PC-9 (cell line): ENCODE measurements around the gene IGFL1. TPM values are rescaled to one million over a fixed set of nuclear protein-coding genes. Genes with fewer than 3 reads are reported as not detected.

ENCODE experiments used
- BruUV-seq: library from RNA; stranded (reverse); fragments of 400-500 nt; replicated peaks from 2 replicates; lab custom pipeline; 2021; lab: Mats Ljungman, UMichigan
- CTCF ChIA-PET: fragments of 300-600 bp; sonication (Branson Sonifier 250); formaldehyde crosslinking; loops from one replicate; lab custom pipeline; 2022; ENCODE audit warnings: antibody characterized with exemption; lab: Charles Lee
- POLR2A ChIA-PET: fragments of 300-600 bp; sonication (Branson Sonifier 250); formaldehyde crosslinking; loops from one replicate; lab custom pipeline; 2022; ENCODE audit warnings: antibody characterized with exemption; ENCODE audit not compliant: unreplicated experiment; lab: Charles Lee
- DNase-seq, 2 experiments: peaks; one replicate each; pipeline versions ENCODE4 v3.0.0 to v3.0.0-alpha.2; 2015 to 2022; ENCODE audit warnings: mixed read lengths in 1 of 2
- H2AFZ ChIP-seq: fragments of 200-600 bp; sonication (generic); 2 replicates; pipeline ENCODE4 v1.8.1; 2017; ENCODE audit warnings: antibody characterized with exemption
- H3F3A ChIP-seq: fragments of 200-600 bp; sonication (generic); 2 replicates; pipeline ENCODE4 v1.8.1; 2017; ENCODE audit warnings: antibody characterized with exemption, mild to moderate bottlenecking, low read depth; ENCODE audit not compliant: insufficient read depth
- H3K27ac ChIP-seq: fragments of 200-600 bp; sonication (generic); 2 replicates; pipeline ENCODE4 v1.6.1; 2016; ENCODE audit warnings: mixed run types
- H3K27me3 ChIP-seq: fragments of 200-600 bp; sonication (generic); 2 replicates; pipeline ENCODE4 v1.6.1; 2016; ENCODE audit warnings: low read depth, mixed run types; ENCODE audit not compliant: insufficient read depth
- H3K36me3 ChIP-seq: fragments of 200-600 bp; sonication (generic); 2 replicates; pipeline ENCODE4 v1.6.1; 2016; ENCODE audit warnings: low read depth, mixed run types
- H3K4me1 ChIP-seq: fragments of 200-600 bp; sonication (generic); replicated peaks from 2 replicates; pipeline ENCODE4 v1.6.1; 2016; ENCODE audit warnings: mixed run types; ENCODE audit not compliant: insufficient read depth
- H3K4me2 ChIP-seq: fragments of 200-600 bp; sonication (generic); 2 replicates; pipeline ENCODE4 v1.6.1; 2017; ENCODE audit warnings: mixed run types
- H3K4me3 ChIP-seq: fragments of 200-600 bp; sonication (generic); 2 replicates; pipeline ENCODE4 v1.6.1; 2016; ENCODE audit warnings: mixed run types
- H3K79me2 ChIP-seq: fragments of 200-600 bp; sonication (generic); 2 replicates; pipeline ENCODE4 v1.6.1; 2017; ENCODE audit warnings: low read depth, mixed run types
- H3K9me2 ChIP-seq: fragments of 200-600 bp; sonication (generic); 2 replicates; pipeline ENCODE4 v1.8.1; 2017; ENCODE audit warnings: mild to moderate bottlenecking; ENCODE audit not compliant: insufficient read depth
- H3K9me3 ChIP-seq: fragments of 200-600 bp; sonication (generic); 2 replicates; pipeline ENCODE4 v1.8.1; 2016; ENCODE audit warnings: low read depth; ENCODE audit not compliant: insufficient read depth
- H4K20me1 ChIP-seq: fragments of 200-600 bp; sonication (generic); 2 replicates; pipeline ENCODE4 v1.8.1; 2017; ENCODE audit not compliant: insufficient read depth
- CTCF ChIP-seq: fragments of 200-600 bp; sonication (generic); conservative IDR thresholded peaks from 2 replicates; pipeline ENCODE4 v1.6.1; 2017; ENCODE audit warnings: mixed run types, antibody characterized with exemption, mild to moderate bottlenecking, moderate library complexity
- EZH2 ChIP-seq: fragments of 200-600 bp; sonication (generic); IDR thresholded peaks from 2 replicates; pipeline ENCODE4 v1.8.0; 2017; ENCODE audit warnings: antibody characterized with exemption, low read depth
- intact Hi-C: fragments of 100-400 bp; cut with micrococcal nuclease; formaldehyde crosslinking; loops from one replicate; pipeline ENCODE4 v1.10.0; 2022; ENCODE audit not compliant: unreplicated experiment
- total RNA-seq: library from RNA; stranded (reverse); gene quantifications from 2 replicates; pipeline ENCODE4 v1.2.3, GENCODE V29; 2021

Gene IGFL1
- total RNA-seq, 1 experiment from 2014 or later = 2.6 TPM

- H3K9me2 ChIP-seq = no peaks in the 10 kb centered on the region
- intact Hi-C loops = no loop called here
- ChIA-PET CTCF (interaction anchor here (0.5 to 0.6 kb wide), 2 partner anchors 65 to 127 kb away, joined by 3 to 7 read pairs; no protein-coding TSS in a partner anchor), POLR2A (interaction anchor here (0.7 kb wide), 1 partner anchor 68 kb away, joined by 5 read pairs; no protein-coding TSS in a partner anchor)
- H3K4me2 ChIP-seq = peak overlapping the region; percentile 5; the same call in 1 of the 2 replicates
- H3K27me3 ChIP-seq = no peaks in the 10 kb centered on the region
- H3K79me2 ChIP-seq = no peaks in the 10 kb centered on the region
- BruUV-seq = no TSS peak
- no peaks in the 10 kb centered on the region for H3K9me3 ChIP-seq
- H3K27ac ChIP-seq = no peak overlapping the region
- no peak for TF ChIP-seq CTCF
- no peak for TF ChIP-seq EZH2
- no peak overlapping the region for H2AFZ ChIP-seq
- no peak overlapping the region for H3K4me3 ChIP-seq
- DNase-seq = peak in 1 of 2 experiments; percentile 67
- H3F3A ChIP-seq = peaks cover 39% of the 10 kb centered on the region
- H3K36me3 ChIP-seq = no peaks in the 10 kb centered on the region
- no peaks in the 10 kb centered on the region for H4K20me1 ChIP-seq
- H3K4me1 ChIP-seq = peaks cover 28% of the 10 kb centered on the region
These were observed 42.8 kb upstream of the IGFL1 start for GRCh38 chr19:46186717-46187101.

- Histone ChIP-seq H3K9me2 (no peaks in the 10 kb centered on the region), H3K4me1 (peaks cover 50% of the 10 kb centered on the region), H2AFZ (no peak overlapping the region), H4K20me1 (peaks cover 4% of the 10 kb centered on the region; the same call in 1 of the 2 replicates), H3F3A (peaks cover 64% of the 10 kb centered on the region), H3K36me3 (no peaks in the 10 kb centered on the region), H3K4me2 (no peak overlapping the region), H3K9me3 (no peaks in the 10 kb centered on the region), H3K79me2 (no peaks in the 10 kb centered on the region), H3K27ac (no peak overlapping the region), H3K27me3 (no peaks in the 10 kb centered on the region), H3K4me3 (no peak overlapping the region)
- BruUV-seq = no TSS peak
- ChIA-PET POLR2A (no interaction called here), CTCF (interaction anchor here (0.7 to 1.8 kb wide), 4 partner anchors 13 to 112 kb away, joined by 4 to 12 read pairs (median 5); no protein-coding TSS in a partner anchor)
- TF ChIP-seq EZH2 (no peak), CTCF (no peak)
- DNase-seq = no peak
- intact Hi-C loops = loop anchor here (1.0 to 10.0 kb wide), 5 partner anchors 42 to 185 kb away; no protein-coding TSS in a partner anchor
These were observed 39.3 kb upstream of the IGFL1 start for GRCh38 chr19:46189971-46190888.

- no TSS peak for BruUV-seq
- intact Hi-C loops = loop anchor here (5.0 to 10.0 kb wide), 2 partner anchors 41 to 183 kb away; no protein-coding TSS in a partner anchor
- CTCF ChIA-PET = no interaction called here
These were observed 38.2 kb upstream of the IGFL1 start for GRCh38 chr19:46191356-46191755.

More at GRCh38 chr19:46191356-46191755, 38.2 kb upstream of the IGFL1 start:
- POLR2A ChIA-PET = interaction anchor here (0.7 kb wide), 1 partner anchor 68 kb away, joined by 3 read pairs; no protein-coding TSS in a partner anchor
- Histone ChIP-seq H3K27ac (peak overlapping the region; percentile 82; the same call in 1 of the 2 replicates), H3K9me2 (no peaks in the 10 kb centered on the region), H3K4me3 (no peak overlapping the region), H3K36me3 (no peaks in the 10 kb centered on the region), H3K79me2 (no peaks in the 10 kb centered on the region), H3K9me3 (no peaks in the 10 kb centered on the region), H2AFZ (no peak overlapping the region), H4K20me1 (peaks cover 4% of the 10 kb centered on the region; the same call in 1 of the 2 replicates), H3K4me2 (no peak overlapping the region), H3K27me3 (no peaks in the 10 kb centered on the region), H3K4me1 (peaks cover 55% of the 10 kb centered on the region), H3F3A (peaks cover 73% of the 10 kb centered on the region)
- TF ChIP-seq EZH2 = no peak
- TF ChIP-seq CTCF = no peak
- no peak for DNase-seq
